GM23248 (cell line): ENCODE measurements around the gene ELF3.

Source experiments
- EZH2 ChIP-seq: fragments of 200-600 bp; sonication (generic); IDR thresholded peaks from 2 replicates; pipeline ENCODE4 v1.6.1; 2018; ENCODE audit warnings: antibody characterized with exemption, mild to moderate bottlenecking; ENCODE audit not compliant: insufficient read depth, poor library complexity, severe bottlenecking
- EZH2phosphoT487 ChIP-seq: fragments of 200-600 bp; sonication (generic); IDR thresholded peaks from 2 replicates; pipeline ENCODE4 v1.6.1; 2018; ENCODE audit warnings: antibody characterized with exemption, moderate library complexity, mild to moderate bottlenecking, low read depth; ENCODE audit not compliant: insufficient read depth

GRCh38 chr1:201988601-201989000 is 21.8 kb upstream of the ELF3 start:
- TF ChIP-seq EZH2phosphoT487: no peak
- TF ChIP-seq EZH2: no peak
